ENCODE data around the gene PPL. TPM values are rescaled to one million over a fixed set of nuclear protein-coding genes. Genes with fewer than 3 reads are reported as not detected.

PPL gene
- total and polyA plus RNA-seq, 7 experiments from 2014 or later: 0.15 to 0.47 TPM; not detected in 5

GRCh38 chr16:4892361-4893102 is 44.4 kb downstream of the PPL start:
- no peak for DNase-seq
- H3K4me1 ChIP-seq (ENCODE audit: control insufficient read depth in 2 of 2, insufficient read depth in 2 of 2, low read length in 2 of 2): no peaks in the 10 kb centered on the region
- H3K4me3 Mint-ChIP-seq: no peak overlapping the region
- ChIA-PET CTCF (no interaction called here), POLR2A (no interaction called here)
- no peaks in the 10 kb centered on the region for H3K27me3 Mint-ChIP-seq
- no peaks in the 10 kb centered on the region for H3K36me3 ChIP-seq (ENCODE audit: control insufficient read depth in 2 of 3, insufficient read depth in 3 of 3, low read length in 3 of 3)
- H3K4me3 ChIP-seq (ENCODE audit: low read length): no peak overlapping the region
- H3K27ac Mint-ChIP-seq: no peak overlapping the region
- H3K27me3 ChIP-seq (ENCODE audit: control insufficient read depth in 2 of 2, insufficient read depth in 2 of 2, low read length in 2 of 2): no peaks in the 10 kb centered on the region
- ATAC-seq: no peak
- H3K27ac ChIP-seq (ENCODE audit: low read depth, low read length): no peak overlapping the region
- no peaks in the 10 kb centered on the region for H3K36me3 Mint-ChIP-seq
- H3K9me3 Mint-ChIP-seq: peaks cover 0 to 4% (median 0%) of the 10 kb centered on the region in 11 donors
- intact Hi-C loops (cut with micrococcal nuclease): no loop called here
- H3K9me3 ChIP-seq (ENCODE audit: control insufficient read depth in 2 of 3, low read length in 3 of 3): no peaks in the 10 kb centered on the region
- no peaks in the 10 kb centered on the region for H3K4me1 Mint-ChIP-seq

GRCh38 chr16:4891886-4892216 is 45.1 kb downstream of the PPL start:
- H3K27ac Mint-ChIP-seq: no peak overlapping the region
- Histone ChIP-seq H3K4me3 (ENCODE audit: low read length) (no peak overlapping the region), H3K4me1 (ENCODE audit: control insufficient read depth in 2 of 2, insufficient read depth in 2 of 2, low read length in 2 of 2) (no peaks in the 10 kb centered on the region), H3K27ac (ENCODE audit: low read depth, low read length) (no peak overlapping the region), H3K9me3 (ENCODE audit: control insufficient read depth in 2 of 3, low read length in 3 of 3) (no peaks in the 10 kb centered on the region), H3K36me3 (ENCODE audit: control insufficient read depth in 2 of 3, insufficient read depth in 3 of 3, low read length in 3 of 3) (no peaks in the 10 kb centered on the region), H3K27me3 (ENCODE audit: control insufficient read depth in 2 of 2, insufficient read depth in 2 of 2, low read length in 2 of 2) (no peaks in the 10 kb centered on the region)
- H3K4me1 Mint-ChIP-seq: no peaks in the 10 kb centered on the region
- intact Hi-C loops (cut with micrococcal nuclease): no loop called here
- ChIA-PET CTCF (no interaction called here), POLR2A (no interaction called here)
- no peaks in the 10 kb centered on the region for H3K36me3 Mint-ChIP-seq
- H3K9me3 Mint-ChIP-seq: peaks cover 0 to 4% (median 0%) of the 10 kb centered on the region in 11 donors
- ATAC-seq: no peak
- H3K4me3 Mint-ChIP-seq: no peak overlapping the region
- no peak for DNase-seq
- no peaks in the 10 kb centered on the region for H3K27me3 Mint-ChIP-seq

GRCh38 chr16:4891097-4891885 is 45.7 kb downstream of the PPL start:
- Mint-ChIP-seq H3K4me3 (no peak overlapping the region), H3K36me3 (peaks cover 0 to under 1% (median 0%) of the 10 kb centered on the region in 5 donors), H3K27ac (no peak overlapping the region), H3K27me3 (no peaks in the 10 kb centered on the region), H3K9me3 (peaks cover 0 to 4% (median 0%) of the 10 kb centered on the region in 11 donors), H3K4me1 (no peaks in the 10 kb centered on the region)
- no peaks in the 10 kb centered on the region for H3K4me1 ChIP-seq (ENCODE audit: control insufficient read depth in 2 of 2, insufficient read depth in 2 of 2, low read length in 2 of 2)
- H3K27me3 ChIP-seq (ENCODE audit: control insufficient read depth in 2 of 2, insufficient read depth in 2 of 2, low read length in 2 of 2): no peaks in the 10 kb centered on the region
- POLR2A ChIA-PET: no interaction called here
- no peaks in the 10 kb centered on the region for H3K9me3 ChIP-seq (ENCODE audit: control insufficient read depth in 2 of 3, low read length in 3 of 3)
- ATAC-seq: no peak
- no peak overlapping the region for H3K4me3 ChIP-seq (ENCODE audit: low read length)
- no peak for DNase-seq
- peaks cover 0 to 2% (median 0%) of the 10 kb centered on the region in 3 experiments for H3K36me3 ChIP-seq (ENCODE audit: control insufficient read depth in 2 of 3, insufficient read depth in 3 of 3, low read length in 3 of 3)
- CTCF ChIA-PET: no interaction called here
- no peak overlapping the region for H3K27ac ChIP-seq (ENCODE audit: low read depth, low read length)
- intact Hi-C loops (cut with micrococcal nuclease): no loop called here

- Histone ChIP-seq H3K4me3 (ENCODE audit: low read length) (no peak overlapping the region), H3K27me3 (ENCODE audit: control insufficient read depth in 2 of 2, insufficient read depth in 2 of 2, low read length in 2 of 2) (no peaks in the 10 kb centered on the region), H3K27ac (ENCODE audit: low read depth, low read length) (no peak overlapping the region), H3K4me1 (ENCODE audit: control insufficient read depth in 2 of 2, insufficient read depth in 2 of 2, low read length in 2 of 2) (no peaks in the 10 kb centered on the region), H3K36me3 (ENCODE audit: control insufficient read depth in 2 of 3, insufficient read depth in 3 of 3, low read length in 3 of 3) (peaks cover 0 to 8% (median 0%) of the 10 kb centered on the region in 3 experiments), H3K9me3 (ENCODE audit: control insufficient read depth in 2 of 3, low read length in 3 of 3) (no peaks in the 10 kb centered on the region)
- Mint-ChIP-seq H3K4me3 (no peak overlapping the region), H3K27me3 (no peaks in the 10 kb centered on the region), H3K4me1 (peaks cover 0 to 3% (median 0%) of the 10 kb centered on the region in 7 donors), H3K27ac (no peak overlapping the region), H3K9me3 (peaks cover 0 to 4% (median 0%) of the 10 kb centered on the region in 11 donors), H3K36me3 (peaks cover 0 to 7% (median 3%) of the 10 kb centered on the region in 5 donors)
- intact Hi-C loops (cut with micrococcal nuclease): no loop called here
- ATAC-seq (no peak), DNase-seq (no peak)
- CTCF ChIA-PET: no interaction called here
- POLR2A ChIA-PET: no interaction called here
Observed at GRCh38 chr16:4890686-4891085, 46.3 kb downstream of the PPL start.

GRCh38 chr16:4890026-4890425 is 46.9 kb downstream of the PPL start:
- no peak overlapping the region for H3K4me3 Mint-ChIP-seq
- H3K4me1 Mint-ChIP-seq: peaks cover 0 to 4% (median 0%) of the 10 kb centered on the region in 7 donors
- H3K9me3 Mint-ChIP-seq: peaks cover 0 to 4% (median 0%) of the 10 kb centered on the region in 11 donors
- ChIA-PET POLR2A (no interaction called here), CTCF (no interaction called here)
- Histone ChIP-seq H3K36me3 (ENCODE audit: control insufficient read depth in 2 of 3, insufficient read depth in 3 of 3, low read length in 3 of 3) (peaks cover 0 to 15% (median 0%) of the 10 kb centered on the region in 3 experiments), H3K27me3 (ENCODE audit: control insufficient read depth in 2 of 2, insufficient read depth in 2 of 2, low read length in 2 of 2) (no peaks in the 10 kb centered on the region), H3K4me1 (ENCODE audit: control insufficient read depth in 2 of 2, insufficient read depth in 2 of 2, low read length in 2 of 2) (no peaks in the 10 kb centered on the region), H3K4me3 (ENCODE audit: low read length) (no peak overlapping the region), H3K27ac (ENCODE audit: low read depth, low read length) (no peak overlapping the region), H3K9me3 (ENCODE audit: control insufficient read depth in 2 of 3, low read length in 3 of 3) (no peaks in the 10 kb centered on the region)
- intact Hi-C loops (cut with micrococcal nuclease): no loop called here
- peaks cover 3 to 11% (median 7%) of the 10 kb centered on the region in 5 donors for H3K36me3 Mint-ChIP-seq
- no peak overlapping the region for H3K27ac Mint-ChIP-seq
- no peak for ATAC-seq
- H3K27me3 Mint-ChIP-seq: no peaks in the 10 kb centered on the region
- DNase-seq: no peak

- Mint-ChIP-seq H3K4me3 (no peak overlapping the region), H3K4me1 (peaks cover 0 to 11% (median 0%) of the 10 kb centered on the region in 7 donors), H3K27me3 (no peaks in the 10 kb centered on the region), H3K27ac (peak overlapping the region in 5 of 9 donors; percentile 15 to 76 (median 53)), H3K9me3 (peaks cover 0 to 1% (median 0%) of the 10 kb centered on the region in 11 donors), H3K36me3 (peaks cover 12 to 23% (median 21%) of the 10 kb centered on the region in 5 donors)
- no peaks in the 10 kb centered on the region for H3K9me3 ChIP-seq (ENCODE audit: control insufficient read depth in 2 of 3, low read length in 3 of 3)
- no peaks in the 10 kb centered on the region for H3K4me1 ChIP-seq (ENCODE audit: control insufficient read depth in 2 of 2, insufficient read depth in 2 of 2, low read length in 2 of 2)
- H3K36me3 ChIP-seq (ENCODE audit: control insufficient read depth in 2 of 3, insufficient read depth in 3 of 3, low read length in 3 of 3): peaks cover 0 to 29% (median 0%) of the 10 kb centered on the region in 3 experiments
- no peak overlapping the region for H3K4me3 ChIP-seq (ENCODE audit: low read length)
- ChIA-PET CTCF (no interaction called here), POLR2A (no interaction called here)
- no peak for DNase-seq
- no peak overlapping the region for H3K27ac ChIP-seq (ENCODE audit: low read depth, low read length)
- no peak for ATAC-seq
- H3K27me3 ChIP-seq (ENCODE audit: control insufficient read depth in 2 of 2, insufficient read depth in 2 of 2, low read length in 2 of 2): no peaks in the 10 kb centered on the region
- intact Hi-C loops (cut with micrococcal nuclease): no loop called here
Observed at GRCh38 chr16:4888428-4889135, 48.4 kb downstream of the PPL start.
